GM19193 (cell line): Measurements from ENCODE around the gene BCL11A.

Experiments
- POLR2A ChIP-seq: IDR thresholded peaks from 4 replicates; pipeline ENCODE4 v1.6.1; 2011; ENCODE audit not compliant: insufficient read depth, insufficient read length; ENCODE audit errors: extremely low read depth

The BCL11A gene

GRCh38 chr2:60426341-60426740 is 127.1 kb downstream of the BCL11A start:
- no peak for TF ChIP-seq POLR2A

GRCh38 chr2:60424233-60424632 is 129.2 kb downstream of the BCL11A start:
- TF ChIP-seq POLR2A = no peak

- no peak for TF ChIP-seq POLR2A
These were observed 129.9 kb downstream of the BCL11A start for GRCh38 chr2:60423505-60423904.

- no peak for TF ChIP-seq POLR2A
These were observed 130.5 kb downstream of the BCL11A start for GRCh38 chr2:60422826-60423483.

- no peak for TF ChIP-seq POLR2A
These were observed 137.0 kb downstream of the BCL11A start for GRCh38 chr2:60416221-60417008.

GRCh38 chr2:60415814-60416213 is 137.6 kb downstream of the BCL11A start:
- no peak for TF ChIP-seq POLR2A

- TF ChIP-seq POLR2A = no peak
These were observed 138.8 kb downstream of the BCL11A start for GRCh38 chr2:60414495-60415138.

- TF ChIP-seq POLR2A = no peak
These were observed 139.7 kb downstream of the BCL11A start for GRCh38 chr2:60413814-60414168.

- no peak for TF ChIP-seq POLR2A
These were observed 140.2 kb downstream of the BCL11A start for GRCh38 chr2:60413069-60413813.

GRCh38 chr2:60412620-60413019 is 140.8 kb downstream of the BCL11A start:
- TF ChIP-seq POLR2A = no peak

- TF ChIP-seq POLR2A = no peak
These were observed 141.4 kb downstream of the BCL11A start for GRCh38 chr2:60412027-60412426.

- no peak for TF ChIP-seq POLR2A
These were observed 142.2 kb downstream of the BCL11A start for GRCh38 chr2:60411295-60411694.

- no peak for TF ChIP-seq POLR2A
These were observed 142.9 kb downstream of the BCL11A start for GRCh38 chr2:60410456-60411146.

- no peak for TF ChIP-seq POLR2A
These were observed 144.0 kb downstream of the BCL11A start for GRCh38 chr2:60409531-60409871.

GRCh38 chr2:60408811-60409530 is 144.5 kb downstream of the BCL11A start:
- no peak for TF ChIP-seq POLR2A

GRCh38 chr2:60408207-60408606 is 145.2 kb downstream of the BCL11A start:
- TF ChIP-seq POLR2A = no peak
